Liver (tissue), 3 donors: Measurements from ENCODE around the gene GGA1.

ENCODE experiments used
- GABPA ChIP-seq, 2 donors: IDR thresholded peaks in 1 of 2; conservative IDR thresholded peaks in 1 of 2; 2 replicates each; pipeline ENCODE4 v1.6.1; 2016; ENCODE audit warnings: antibody characterized with exemption in 2 of 2, mild to moderate bottlenecking in 1 of 2, moderate library complexity in 1 of 2
- HNF4G ChIP-seq: IDR thresholded peaks from 2 replicates; pipeline ENCODE4 v1.6.1; 2016; ENCODE audit warnings: antibody characterized with exemption
- RAD21 ChIP-seq, 2 donors: IDR thresholded peaks; 2 replicates each; pipeline ENCODE4 v1.6.1; 2016; ENCODE audit warnings: antibody characterized with exemption in 2 of 2, mild to moderate bottlenecking in 2 of 2
- TAF1 ChIP-seq: conservative IDR thresholded peaks from 2 replicates; pipeline ENCODE4 v1.6.1; 2016; ENCODE audit warnings: antibody characterized with exemption, mild to moderate bottlenecking
- TF ChIP-seq, protein P1 (sequence below): fragments of 150-350 bp; IDR thresholded peaks from 2 replicates; pipeline ENCODE4 v1.5.1; 2017; ENCODE audit warnings: improper control_type of control experiment, low read depth, low read length; ENCODE audit not compliant: missing input control
- TF ChIP-seq, protein P2 (sequence below): IDR thresholded peaks from 2 replicates; pipeline ENCODE4 v1.6.1; 2016; ENCODE audit warnings: antibody characterized with exemption, mild to moderate bottlenecking
- TF ChIP-seq, protein P3 (sequence below): IDR thresholded peaks from 2 replicates; pipeline ENCODE4 v1.6.1; 2016; ENCODE audit warnings: antibody characterized with exemption
- donor health status: healthy.
- donor health status: healthy.

DNA sequence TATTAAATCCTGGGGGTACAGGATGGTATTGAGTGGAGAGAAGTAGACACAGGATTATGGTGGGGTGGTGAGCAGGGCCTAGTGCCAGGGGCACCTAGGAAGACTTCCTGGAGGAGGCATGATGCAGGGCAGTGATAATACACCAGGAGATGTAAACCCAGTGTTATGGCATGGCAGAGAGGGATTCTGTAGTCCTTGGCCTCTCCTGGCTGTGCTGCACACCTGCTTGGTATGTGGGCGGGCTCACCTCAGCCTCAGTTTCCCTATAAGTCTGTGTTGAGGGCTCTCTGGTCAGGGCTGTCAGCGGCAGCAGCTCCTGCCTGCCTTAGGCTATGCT lies 52.0 kb downstream of the GGA1 start:
- TF ChIP-seq, protein P1, sequence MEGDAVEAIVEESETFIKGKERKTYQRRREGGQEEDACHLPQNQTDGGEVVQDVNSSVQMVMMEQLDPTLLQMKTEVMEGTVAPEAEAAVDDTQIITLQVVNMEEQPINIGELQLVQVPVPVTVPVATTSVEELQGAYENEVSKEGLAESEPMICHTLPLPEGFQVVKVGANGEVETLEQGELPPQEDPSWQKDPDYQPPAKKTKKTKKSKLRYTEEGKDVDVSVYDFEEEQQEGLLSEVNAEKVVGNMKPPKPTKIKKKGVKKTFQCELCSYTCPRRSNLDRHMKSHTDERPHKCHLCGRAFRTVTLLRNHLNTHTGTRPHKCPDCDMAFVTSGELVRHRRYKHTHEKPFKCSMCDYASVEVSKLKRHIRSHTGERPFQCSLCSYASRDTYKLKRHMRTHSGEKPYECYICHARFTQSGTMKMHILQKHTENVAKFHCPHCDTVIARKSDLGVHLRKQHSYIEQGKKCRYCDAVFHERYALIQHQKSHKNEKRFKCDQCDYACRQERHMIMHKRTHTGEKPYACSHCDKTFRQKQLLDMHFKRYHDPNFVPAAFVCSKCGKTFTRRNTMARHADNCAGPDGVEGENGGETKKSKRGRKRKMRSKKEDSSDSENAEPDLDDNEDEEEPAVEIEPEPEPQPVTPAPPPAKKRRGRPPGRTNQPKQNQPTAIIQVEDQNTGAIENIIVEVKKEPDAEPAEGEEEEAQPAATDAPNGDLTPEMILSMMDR: no peak
- no peak for TF ChIP-seq TAF1
- TF ChIP-seq, protein P2, sequence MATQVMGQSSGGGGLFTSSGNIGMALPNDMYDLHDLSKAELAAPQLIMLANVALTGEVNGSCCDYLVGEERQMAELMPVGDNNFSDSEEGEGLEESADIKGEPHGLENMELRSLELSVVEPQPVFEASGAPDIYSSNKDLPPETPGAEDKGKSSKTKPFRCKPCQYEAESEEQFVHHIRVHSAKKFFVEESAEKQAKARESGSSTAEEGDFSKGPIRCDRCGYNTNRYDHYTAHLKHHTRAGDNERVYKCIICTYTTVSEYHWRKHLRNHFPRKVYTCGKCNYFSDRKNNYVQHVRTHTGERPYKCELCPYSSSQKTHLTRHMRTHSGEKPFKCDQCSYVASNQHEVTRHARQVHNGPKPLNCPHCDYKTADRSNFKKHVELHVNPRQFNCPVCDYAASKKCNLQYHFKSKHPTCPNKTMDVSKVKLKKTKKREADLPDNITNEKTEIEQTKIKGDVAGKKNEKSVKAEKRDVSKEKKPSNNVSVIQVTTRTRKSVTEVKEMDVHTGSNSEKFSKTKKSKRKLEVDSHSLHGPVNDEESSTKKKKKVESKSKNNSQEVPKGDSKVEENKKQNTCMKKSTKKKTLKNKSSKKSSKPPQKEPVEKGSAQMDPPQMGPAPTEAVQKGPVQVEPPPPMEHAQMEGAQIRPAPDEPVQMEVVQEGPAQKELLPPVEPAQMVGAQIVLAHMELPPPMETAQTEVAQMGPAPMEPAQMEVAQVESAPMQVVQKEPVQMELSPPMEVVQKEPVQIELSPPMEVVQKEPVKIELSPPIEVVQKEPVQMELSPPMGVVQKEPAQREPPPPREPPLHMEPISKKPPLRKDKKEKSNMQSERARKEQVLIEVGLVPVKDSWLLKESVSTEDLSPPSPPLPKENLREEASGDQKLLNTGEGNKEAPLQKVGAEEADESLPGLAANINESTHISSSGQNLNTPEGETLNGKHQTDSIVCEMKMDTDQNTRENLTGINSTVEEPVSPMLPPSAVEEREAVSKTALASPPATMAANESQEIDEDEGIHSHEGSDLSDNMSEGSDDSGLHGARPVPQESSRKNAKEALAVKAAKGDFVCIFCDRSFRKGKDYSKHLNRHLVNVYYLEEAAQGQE: no peak
- no peak for TF ChIP-seq HNF4G
- no peak for TF ChIP-seq RAD21 (IDR thresholded peaks at IDR 0.05)
- no peak for TF ChIP-seq GABPA (IDR thresholded peaks at IDR 0.05 in 1 of 2, conservative IDR thresholded peaks at IDR 0.05 in 1 of 2)
- TF ChIP-seq, protein P3, sequence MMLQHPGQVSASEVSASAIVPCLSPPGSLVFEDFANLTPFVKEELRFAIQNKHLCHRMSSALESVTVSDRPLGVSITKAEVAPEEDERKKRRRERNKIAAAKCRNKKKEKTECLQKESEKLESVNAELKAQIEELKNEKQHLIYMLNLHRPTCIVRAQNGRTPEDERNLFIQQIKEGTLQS: no peak
